K562 treated with DMSO at 1 percent for 48 hours (cell line): ENCODE measurements around the gene UQCC3. TPM values are rescaled to one million over a fixed set of nuclear protein-coding genes. Genes with fewer than 3 reads are reported as not detected.

Experiments used
- total RNA-seq: library from RNA; unstranded; fragments of 300-600 nt; gene quantifications from 2 replicates; pipeline ENCODE4 v1.2.3, GENCODE V29; 2022; ENCODE audit warnings: low replicate concordance; ENCODE audit errors: extremely low read depth

Gene UQCC3, protein sequence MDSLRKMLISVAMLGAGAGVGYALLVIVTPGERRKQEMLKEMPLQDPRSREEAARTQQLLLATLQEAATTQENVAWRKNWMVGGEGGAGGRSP
- not detected in 2 replicates for total RNA-seq

DNA sequence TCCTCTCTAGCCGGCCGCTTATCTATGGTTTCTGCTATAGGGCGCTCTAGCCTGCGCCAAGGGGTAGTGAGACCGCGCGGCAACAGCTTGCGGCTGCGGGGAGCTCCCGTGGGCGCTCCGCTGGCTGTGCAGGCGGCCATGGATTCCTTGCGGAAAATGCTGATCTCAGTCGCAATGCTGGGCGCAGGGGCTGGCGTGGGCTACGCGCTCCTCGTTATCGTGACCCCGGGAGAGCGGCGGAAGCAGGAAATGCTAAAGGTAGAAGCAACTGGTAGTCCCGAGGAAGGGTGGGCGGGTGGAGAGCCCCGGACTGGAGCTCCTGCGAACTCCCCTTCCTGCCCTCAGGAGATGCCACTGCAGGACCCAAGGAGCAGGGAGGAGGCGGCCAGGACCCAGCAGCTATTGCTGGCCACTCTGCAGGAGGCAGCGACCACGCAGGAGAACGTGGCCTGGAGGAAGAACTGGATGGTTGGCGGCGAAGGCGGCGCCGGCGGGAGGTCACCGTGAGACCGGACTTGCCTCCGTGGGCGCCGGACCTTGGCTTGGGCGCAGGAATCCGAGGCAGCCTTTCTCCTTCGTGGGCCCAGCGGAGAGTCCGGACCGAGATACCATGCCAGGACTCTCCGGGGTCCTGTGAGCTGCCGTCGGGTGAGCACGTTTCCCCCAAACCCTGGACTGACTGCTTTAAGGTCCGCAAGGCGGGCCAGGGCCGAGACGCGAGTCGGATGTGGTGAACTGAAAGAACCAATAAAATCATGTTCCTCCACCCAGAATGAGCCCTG is at the start of gene UQCC3, which contains the start of gene LBHD1:
Gene UQCC3 (plus strand): TSS at position 66 of the 782 bp plus-strand sequence. CDS start 73 bp downstream, at position 139.
Gene LBHD1 (minus strand): TSS at position 660 of the 782 bp plus-strand sequence. CDS start 2,236 bp downstream, outside the sequence.

DNA sequence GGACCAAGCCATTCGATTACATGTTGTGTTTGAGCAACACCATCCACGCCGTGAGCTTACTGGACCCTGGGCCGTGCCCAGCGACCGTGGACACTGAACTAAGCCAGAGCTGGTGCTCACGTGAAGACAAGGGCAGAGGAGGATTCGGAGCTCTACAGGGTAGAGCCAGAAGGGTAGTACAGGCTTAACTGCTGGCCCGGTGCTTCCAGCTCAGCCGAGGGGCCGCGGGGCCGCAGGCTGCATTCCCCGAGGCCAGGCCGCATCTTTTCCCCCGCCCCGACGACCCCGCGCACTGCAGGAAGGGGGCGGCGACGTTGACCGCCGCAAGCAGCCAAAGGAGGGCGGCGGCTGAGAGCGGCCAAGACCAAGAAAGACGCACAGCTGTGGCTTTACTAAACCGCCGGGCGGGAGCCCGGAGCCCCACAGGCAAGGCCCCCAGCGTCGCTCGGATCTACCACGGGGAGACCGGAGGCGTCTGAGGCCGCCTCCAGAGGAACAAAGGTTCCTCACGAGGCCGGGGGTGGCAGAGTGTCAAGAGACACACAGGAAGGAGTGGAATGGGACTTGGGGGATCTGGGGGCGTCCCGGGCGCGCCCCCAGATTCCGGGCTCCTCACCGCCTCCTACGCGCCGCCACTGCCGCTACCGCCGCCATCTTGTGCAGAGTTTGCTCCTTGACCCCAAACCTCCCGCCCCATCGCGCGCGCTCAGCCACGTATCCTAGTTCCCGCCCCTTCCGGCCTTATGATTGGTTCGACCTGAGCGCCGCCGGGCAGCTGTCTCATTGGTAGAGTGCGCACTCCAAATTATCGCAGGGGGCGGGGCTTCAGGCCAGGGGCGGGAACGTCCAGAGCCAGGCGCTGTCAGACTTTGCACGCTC is 25.3 kb upstream of the UQCC3 start, which contains the start of gene GANAB:
Gene GANAB (minus strand): TSS at position 668 of the 879 bp plus-strand sequence. CDS start 14 bp downstream, at position 654.

DNA sequence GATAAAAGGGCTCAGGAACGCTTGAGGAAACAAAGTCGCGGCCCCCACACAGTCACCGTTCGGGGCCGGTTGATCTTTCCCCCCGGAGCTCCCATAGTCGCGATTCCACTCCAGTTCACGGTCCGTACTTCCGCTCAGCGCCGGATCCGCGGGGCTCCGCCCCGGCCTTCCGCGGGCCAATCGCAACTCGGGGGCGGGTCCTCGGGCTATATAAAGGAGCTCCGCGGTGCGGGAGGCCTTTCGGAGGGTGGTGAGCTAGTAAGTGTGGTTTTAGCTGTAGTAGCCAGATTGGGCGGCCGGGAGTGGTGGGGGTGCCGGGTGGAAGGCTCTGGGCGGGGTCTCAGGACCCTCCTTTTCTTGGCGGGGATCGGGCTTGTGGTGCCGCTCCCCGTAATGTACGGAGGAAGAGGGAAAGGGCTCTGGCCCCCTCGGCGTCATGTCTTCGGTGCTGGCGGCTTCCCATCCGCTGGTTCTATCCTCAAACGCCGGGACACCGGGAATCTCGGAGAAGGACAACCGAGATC is 6.3 kb upstream of the UQCC3 start, which contains the start of the genes C11orf98 and CSKMT:
Gene C11orf98 (minus strand): TSS at position 136 of the 524 bp plus-strand sequence. CDS start 41 bp downstream, at position 95.
Gene CSKMT (plus strand): TSS at position 238 of the 524 bp plus-strand sequence. CDS start 568 bp downstream, outside the sequence.

DNA sequence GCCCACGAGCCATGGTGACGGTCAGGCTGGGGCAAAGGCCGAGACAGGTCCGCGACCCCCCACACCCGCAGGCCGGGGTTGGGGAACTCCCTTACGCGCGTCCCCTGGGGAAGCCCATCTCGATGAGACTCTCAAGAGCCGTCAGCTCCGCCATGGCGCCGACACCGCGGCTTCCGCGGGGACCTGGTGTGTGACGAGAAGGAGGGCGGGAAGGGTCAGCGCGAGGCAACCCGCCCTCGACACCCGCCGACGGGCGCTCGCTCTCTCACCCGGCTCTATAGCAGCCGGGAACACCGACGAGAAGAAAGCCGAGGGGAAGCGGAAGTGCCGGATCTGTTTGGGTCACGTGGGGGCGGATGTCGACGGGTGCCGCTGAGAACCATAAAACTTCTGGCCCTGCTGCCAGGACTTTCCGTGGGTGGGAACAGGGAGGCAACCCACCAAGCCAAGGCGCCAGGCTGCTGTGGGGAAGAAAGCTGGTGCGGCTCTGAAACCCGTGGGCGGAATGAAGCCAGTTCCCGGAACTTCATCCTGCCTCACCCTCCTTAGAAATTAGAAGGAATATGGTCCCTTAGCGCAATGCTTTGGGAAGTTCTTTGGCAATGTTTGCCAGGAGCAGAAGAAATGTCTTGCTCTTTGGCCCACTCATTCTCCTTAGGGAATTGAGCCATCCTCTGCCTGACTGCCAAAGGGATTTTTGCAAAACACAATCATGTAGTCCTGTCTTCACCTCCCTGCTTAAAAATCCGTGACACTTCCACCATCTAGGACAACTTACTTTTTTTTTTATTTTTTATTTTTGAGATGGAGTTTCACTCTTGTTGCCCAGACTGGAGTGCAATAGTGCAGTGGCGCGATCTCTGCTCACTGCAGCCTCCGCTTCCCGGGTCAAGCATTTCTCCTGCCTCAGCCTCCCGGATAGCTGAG is 7.6 kb downstream of the UQCC3 start, which contains the start of gene UBXN1:
Gene UBXN1 (minus strand): TSS at position 304 of the 927 bp plus-strand sequence. CDS start 150 bp downstream, at position 154.

DNA sequence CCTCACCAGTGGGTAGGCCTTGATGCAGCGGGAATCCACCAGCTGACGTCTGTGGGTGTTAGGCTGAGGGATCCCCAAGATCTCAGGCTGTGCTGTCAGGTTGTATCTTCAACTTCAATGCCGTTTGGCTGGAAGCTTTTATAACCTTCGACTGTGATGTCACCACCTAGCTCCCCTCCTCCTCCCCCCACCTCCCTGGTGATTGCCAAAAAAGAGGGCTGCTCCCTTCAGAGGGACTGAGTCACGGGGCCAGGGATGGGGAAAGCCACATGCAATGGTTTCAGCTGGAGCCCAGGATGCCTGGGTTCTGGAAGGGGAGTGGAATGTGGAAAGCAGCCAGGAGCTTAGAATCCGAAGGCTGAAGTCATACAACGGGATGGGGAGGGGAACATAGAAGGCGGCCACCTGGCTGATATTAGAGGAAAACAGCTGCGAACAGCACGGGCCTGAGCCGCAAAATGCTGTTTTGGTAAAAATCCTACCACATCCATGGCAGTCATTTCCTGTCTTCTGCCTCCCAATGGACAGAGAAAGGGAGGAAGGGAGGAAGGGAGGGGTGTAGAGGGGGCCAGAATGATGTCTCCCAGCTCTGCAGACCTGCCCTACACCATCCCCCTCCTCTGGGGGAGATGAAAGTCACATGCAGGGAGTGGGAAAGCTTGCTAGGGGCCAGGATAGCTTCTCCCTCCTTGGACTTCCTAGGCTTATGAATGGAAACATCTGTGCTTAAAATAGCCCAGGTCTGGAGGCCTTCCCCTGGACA is 18.1 kb downstream of the UQCC3 start, which contains the start of gene LRRN4CL:
Gene LRRN4CL (minus strand): TSS at position 110 of the 763 bp plus-strand sequence. CDS start 1,022 bp downstream, outside the sequence.

DNA sequence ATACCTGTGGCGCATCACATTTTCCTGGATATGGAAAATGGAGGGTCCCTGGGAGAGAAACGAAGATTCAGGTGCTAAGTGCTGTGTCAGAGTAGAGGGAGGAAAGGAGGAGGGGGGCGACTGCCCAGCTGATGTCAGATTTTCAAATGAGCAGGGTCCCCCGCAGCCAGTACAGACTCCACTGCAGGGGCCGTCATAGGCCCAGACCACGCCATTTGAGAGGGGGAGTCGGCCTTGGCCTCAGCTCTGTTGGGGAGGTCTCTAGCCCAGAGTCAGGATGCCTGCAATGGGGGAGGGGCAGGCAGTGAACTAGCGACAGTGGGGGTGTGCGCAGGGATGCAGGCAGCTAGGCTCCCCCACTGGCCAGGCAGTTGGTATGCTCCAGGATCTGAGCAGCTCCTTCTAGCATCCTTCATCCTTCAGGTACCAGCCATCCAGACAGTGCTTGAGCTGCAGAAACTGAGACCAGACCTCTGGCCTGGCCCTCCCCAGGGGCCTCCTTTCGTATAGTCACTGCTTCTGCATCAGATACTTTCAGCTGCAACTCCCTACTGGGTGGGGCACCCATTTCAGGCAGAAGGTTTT is 35.9 kb downstream of the UQCC3 start, which contains the start of the genes BSCL2 and GNG3:
Gene BSCL2 (minus strand): TSS at position 148 of the 585 bp plus-strand sequence. CDS start 229 bp downstream, outside the sequence.
Gene GNG3 (plus strand): TSS at position 400 of the 585 bp plus-strand sequence. CDS start 620 bp downstream, outside the sequence.

Other genes starting within 250 kb of the UQCC3 start
- not detected in 2 replicates for gene AHNAK, start 124.9 kb upstream of the UQCC3 start, total RNA-seq
- gene EEF1G, start 97.8 kb upstream of the UQCC3 start, total RNA-seq: 2,176 and 4,535 TPM in 2 replicates
- not detected in 2 replicates for gene TUT1, start 80.2 kb upstream of the UQCC3 start, total RNA-seq
- not detected in 2 replicates for gene MTA2, start 69.8 kb upstream of the UQCC3 start, total RNA-seq
- gene EML3, start 58.9 kb upstream of the UQCC3 start, total RNA-seq: not detected in 2 replicates
- gene ROM1, start 58.4 kb upstream of the UQCC3 start, total RNA-seq: not detected in 2 replicates
- gene B3GAT3, start 49.7 kb upstream of the UQCC3 start, total RNA-seq: not detected in 2 replicates
- gene GANAB, start 25.1 kb upstream of the UQCC3 start, total RNA-seq: 252 TPM in 1 of 2 replicates, not detected in the other
- gene INTS5, start 18.4 kb upstream of the UQCC3 start, total RNA-seq: not detected in 2 replicates
- gene C11orf98, start 6.5 kb upstream of the UQCC3 start, total RNA-seq: not detected in 2 replicates
- not detected in 2 replicates for gene CSKMT, start 6.4 kb upstream of the UQCC3 start, total RNA-seq
- gene LBHD1, start 594 bp downstream of the UQCC3 start, total RNA-seq: not detected in 2 replicates
- gene UBXN1, start 7.4 kb downstream of the UQCC3 start, total RNA-seq: 582 TPM in 1 of 2 replicates, not detected in the other
- gene LRRN4CL, start 17.9 kb downstream of the UQCC3 start, total RNA-seq: not detected in 2 replicates
- gene BSCL2, start 35.8 kb downstream of the UQCC3 start, total RNA-seq: not detected in 2 replicates
- gene GNG3, start 36.0 kb downstream of the UQCC3 start, total RNA-seq: not detected in 2 replicates
- gene HNRNPUL2, start 55.8 kb downstream of the UQCC3 start, total RNA-seq: not detected in 2 replicates
- gene TTC9C, start 56.8 kb downstream of the UQCC3 start, total RNA-seq: not detected in 2 replicates
- gene ZBTB3, start 82.5 kb downstream of the UQCC3 start, total RNA-seq: not detected in 2 replicates
- gene POLR2G, start 89.9 kb downstream of the UQCC3 start, total RNA-seq: not detected in 2 replicates
- gene TAF6L, start 99.7 kb downstream of the UQCC3 start, total RNA-seq: not detected in 2 replicates
- not detected in 2 replicates for gene TMEM179B, start 115.7 kb downstream of the UQCC3 start, total RNA-seq
- gene TMEM223, start 120.3 kb downstream of the UQCC3 start, total RNA-seq: not detected in 2 replicates
- not detected in 2 replicates for gene NXF1, start 133.8 kb downstream of the UQCC3 start, total RNA-seq
- gene STX5, start 160.4 kb downstream of the UQCC3 start, total RNA-seq: 493 TPM in 1 of 2 replicates, not detected in the other
- not detected in 2 replicates for gene TEX54, start 161.2 kb downstream of the UQCC3 start, total RNA-seq
- not detected in 2 replicates for gene WDR74, start 167.9 kb downstream of the UQCC3 start, total RNA-seq
- gene SLC3A2, start 209.2 kb downstream of the UQCC3 start, total RNA-seq: 454 and 648 TPM in 2 replicates
- gene CHRM1, start 249.7 kb downstream of the UQCC3 start, total RNA-seq: not detected in 2 replicates